ENCODE data around the gene GNPTAB.

Gene GNPTAB

DNA sequence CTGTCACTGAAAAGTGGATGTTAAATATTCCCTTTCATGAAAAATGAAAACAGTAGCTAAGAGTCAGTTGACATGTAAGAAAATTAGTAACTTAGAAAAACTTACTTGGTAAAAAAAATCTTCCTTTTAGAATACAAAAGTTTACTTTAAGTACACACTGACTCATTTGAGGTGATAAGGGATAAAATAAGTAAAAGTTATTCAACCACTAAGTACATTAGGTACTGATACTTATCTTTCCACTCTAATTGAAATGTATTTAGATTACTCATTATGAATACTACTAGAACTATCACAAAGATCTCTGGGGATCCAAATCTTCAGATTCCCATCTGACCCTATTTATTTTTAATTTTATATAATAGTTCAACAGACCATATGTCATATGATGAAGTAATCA, 103.7 kb downstream of the GNPTAB start:
- DNase-seq = no peak

DNA sequence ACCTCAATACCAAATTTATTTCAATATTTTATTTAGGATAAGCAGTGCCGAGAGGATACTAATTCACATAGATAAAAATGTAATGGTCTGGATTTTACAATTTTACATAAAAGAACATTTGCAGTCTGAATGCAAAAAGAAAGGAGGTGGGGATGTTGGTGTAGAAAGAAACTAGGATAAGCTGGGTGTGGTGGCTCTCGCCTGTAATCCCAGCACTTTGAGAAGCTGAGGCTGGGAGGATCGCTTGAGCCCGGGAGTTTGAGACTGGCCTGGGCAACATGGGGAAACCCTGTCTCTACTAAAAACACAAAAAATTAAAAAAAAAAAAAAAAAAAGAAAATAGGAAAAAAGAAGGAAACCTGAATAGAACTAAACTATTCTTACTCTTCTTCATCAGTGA, 108.4 kb downstream of the GNPTAB start:
- DNase-seq = no peak

DNA sequence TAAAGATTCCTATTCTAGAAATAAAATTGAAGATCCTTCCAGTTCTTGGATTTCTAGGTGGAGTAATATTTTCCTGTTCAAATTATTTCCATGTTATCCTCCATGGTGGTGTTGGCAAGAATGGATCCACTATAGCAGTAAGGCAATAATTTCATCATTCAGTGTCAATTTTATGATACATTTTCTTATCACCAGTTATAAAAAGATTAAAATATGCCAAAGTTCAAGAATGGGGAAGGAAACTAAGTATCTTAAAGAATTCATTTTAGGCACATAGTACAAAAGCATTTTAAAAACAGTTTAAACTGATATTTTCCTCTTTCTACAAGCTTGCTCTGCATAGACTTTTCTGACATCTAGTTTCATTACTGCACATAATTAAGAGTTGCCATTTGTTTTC, 110.6 kb downstream of the GNPTAB start:
- DNase-seq = no peak

DNA sequence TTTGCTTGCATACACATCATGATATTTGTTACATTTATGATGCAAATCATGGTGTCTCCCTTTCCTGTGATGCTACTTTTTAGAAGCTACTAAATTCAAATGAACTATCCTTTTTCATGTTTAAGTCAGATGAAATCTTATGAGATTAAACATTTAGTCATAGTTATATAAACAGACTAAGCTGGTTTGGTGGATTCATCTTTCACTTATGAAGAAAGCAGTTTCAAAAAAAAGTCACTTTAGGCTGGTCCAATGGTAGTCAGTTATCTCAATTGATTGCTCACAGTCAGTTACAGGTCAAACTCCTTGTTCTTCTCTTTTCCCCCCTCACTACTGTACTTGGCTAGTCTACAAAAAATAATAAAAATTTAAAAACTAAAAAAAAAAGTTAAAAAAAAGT, 111.2 kb downstream of the GNPTAB start:
- no peak for DNase-seq

DNA sequence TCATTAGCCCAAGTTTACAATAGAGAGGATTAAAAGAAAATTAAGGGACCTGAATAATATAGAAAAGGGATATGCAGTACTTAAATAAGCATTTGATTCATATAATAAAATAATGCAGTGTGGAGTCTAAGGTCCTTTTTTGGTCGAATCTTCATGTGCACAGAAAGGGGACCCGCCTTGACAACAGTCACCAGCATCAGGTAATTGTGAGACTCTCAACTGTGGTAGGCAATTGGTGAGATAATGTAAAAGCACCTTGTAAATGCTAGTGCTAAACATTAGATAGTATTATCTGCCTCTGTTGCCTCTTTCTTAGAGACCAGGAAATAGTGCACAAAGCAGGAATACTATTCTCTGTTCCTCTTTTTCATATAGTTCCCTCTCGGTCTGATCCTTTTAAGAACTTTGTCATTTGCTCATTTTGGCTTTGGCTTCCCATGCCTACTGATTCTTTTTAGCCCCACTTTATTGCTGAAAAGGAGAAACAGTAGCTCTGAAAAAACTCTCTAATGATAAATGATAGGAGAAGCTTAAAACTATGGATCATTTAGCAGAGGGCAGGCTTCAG, 115.8 kb downstream of the GNPTAB start:
- peak; percentile 57 for DNase-seq

DNA sequence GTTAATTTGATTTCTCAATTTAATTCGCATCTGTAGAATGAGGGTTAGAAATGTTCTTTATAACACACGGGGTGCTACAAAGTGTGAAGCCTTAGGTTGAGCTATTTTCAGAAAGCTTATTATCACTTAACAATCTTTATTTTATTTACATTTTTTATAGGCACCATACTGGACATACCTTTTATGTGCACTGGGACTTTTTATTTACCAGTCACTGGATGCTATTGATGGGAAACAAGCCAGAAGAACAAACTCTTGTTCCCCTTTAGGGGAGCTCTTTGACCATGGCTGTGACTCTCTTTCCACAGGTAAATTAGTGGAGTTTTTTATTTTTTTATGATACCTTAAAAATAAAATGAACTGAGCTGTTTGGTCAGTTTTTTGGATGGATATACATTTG, 116.8 kb downstream of the GNPTAB start:
- DNase-seq = no peak

DNA sequence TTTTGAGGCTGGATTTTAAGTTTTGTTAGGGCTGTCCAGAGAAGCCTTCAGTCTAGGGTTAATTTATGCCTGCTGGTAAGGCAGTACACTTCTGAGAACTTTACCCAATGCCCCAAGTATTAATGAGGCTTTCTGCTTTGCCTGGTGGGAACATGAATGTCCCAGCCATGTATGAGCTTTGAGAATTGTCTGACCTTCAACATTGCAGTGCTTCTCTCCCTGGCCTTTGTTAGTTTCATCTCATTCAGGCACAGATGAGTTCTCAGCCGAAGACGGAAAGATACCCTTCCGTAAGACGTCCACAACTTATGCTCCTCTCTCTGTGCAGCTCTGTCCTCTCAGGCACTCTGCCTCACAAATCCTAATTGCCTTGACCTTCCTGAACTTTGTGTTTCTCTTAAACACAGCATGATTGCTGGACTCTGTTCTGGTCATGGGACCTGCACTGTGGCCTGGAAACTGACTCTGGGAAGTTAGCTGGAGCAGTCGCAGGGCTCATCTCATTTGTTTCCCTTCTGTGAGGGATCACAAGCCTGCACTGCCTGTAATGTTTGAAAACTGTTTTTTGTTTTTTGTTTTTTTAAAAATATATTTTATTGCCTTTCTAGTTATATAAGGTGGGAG, 117.6 kb downstream of the GNPTAB start:
- no peak for DNase-seq

DNA sequence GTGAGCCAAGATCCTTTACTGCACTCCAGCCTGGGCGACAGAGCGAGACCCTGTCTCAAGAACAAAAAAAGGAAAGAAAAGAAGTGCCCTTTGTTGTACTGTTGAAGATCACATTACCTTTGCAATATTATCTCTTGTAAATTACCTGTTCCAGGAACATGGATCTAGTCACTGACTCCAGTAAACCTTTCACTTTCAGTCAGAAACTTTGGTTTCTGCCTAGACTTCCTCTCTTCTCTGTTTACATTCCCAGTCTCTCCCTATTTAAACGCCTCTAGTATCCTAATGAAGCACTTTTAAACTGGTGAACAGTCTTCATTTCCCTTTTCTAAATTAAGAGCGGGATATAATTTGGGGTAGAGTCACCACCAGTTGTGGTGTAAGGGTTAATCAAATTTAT, 120.5 kb downstream of the GNPTAB start:
- no peak for DNase-seq

DNA sequence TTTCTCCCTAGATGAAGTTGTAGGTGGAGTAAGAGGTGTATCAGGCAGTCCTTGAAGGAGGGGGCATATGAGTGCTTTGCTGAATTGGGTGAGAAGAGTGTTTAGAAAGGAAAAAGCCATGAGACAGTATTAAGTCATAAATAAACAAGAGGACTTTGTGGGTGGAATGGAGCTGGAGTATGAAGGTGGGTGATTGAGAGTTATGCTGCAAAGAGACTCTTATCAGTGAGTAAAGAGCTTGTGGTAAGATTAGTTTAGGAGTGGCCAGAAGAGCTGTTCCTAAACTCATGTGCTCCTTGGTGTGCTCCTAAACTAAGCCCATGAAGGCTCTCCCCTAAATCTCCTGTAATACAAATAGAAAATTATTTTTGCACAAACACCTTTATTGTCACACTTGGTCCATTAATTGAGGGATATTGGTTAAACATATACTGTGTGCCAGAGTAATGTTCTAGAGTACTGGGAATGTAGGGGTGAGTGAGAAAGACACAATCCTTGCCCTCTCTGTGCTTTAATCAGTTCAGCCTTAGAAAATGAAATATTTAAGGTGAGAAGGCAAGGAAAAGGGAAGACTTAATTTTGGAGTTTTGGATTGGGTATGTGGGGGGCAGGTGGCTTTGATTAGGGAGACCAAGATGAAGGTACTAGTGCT, 123.5 kb downstream of the GNPTAB start:
- DNase-seq = peak; percentile 69

DNA sequence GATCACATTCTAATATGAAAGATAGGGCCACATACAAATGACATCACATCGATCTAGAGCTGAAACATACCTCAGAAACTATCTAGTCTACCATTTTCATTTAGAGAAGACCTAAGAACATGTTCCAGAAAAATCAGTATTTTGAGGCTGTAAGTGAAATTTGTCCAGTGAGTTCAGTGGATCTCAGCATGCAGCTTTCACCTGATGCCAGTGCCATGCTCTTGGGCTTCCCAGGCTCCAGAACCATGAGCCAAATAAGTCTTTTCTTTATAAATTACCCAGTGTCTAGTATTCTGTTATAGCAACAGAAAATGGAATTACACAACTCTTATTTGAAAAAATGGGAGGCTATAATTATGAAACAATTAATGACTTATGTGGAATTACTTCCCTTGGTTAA, 124.4 kb downstream of the GNPTAB start:
- DNase-seq = no peak

DNA sequence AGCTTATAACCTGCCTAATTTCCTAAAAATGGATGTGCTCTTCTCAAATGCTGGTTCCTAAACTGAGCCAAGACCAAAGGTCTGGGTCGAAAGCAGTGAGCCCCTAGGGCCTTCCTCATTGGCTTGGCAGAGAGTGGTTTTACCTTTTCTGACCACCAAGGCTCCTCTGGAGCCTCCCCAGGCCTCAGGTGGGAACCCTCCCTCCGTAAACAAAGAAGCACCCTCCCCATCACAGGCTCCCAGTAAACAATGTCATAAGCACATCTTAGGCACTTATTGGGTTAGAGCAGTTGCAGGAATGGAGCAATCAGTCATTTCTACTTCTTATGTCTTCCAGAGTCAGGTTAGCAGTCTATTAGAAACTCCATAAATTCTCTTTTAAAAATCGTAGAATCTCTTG, 127.3 kb downstream of the GNPTAB start:
- DNase-seq = no peak

DNA sequence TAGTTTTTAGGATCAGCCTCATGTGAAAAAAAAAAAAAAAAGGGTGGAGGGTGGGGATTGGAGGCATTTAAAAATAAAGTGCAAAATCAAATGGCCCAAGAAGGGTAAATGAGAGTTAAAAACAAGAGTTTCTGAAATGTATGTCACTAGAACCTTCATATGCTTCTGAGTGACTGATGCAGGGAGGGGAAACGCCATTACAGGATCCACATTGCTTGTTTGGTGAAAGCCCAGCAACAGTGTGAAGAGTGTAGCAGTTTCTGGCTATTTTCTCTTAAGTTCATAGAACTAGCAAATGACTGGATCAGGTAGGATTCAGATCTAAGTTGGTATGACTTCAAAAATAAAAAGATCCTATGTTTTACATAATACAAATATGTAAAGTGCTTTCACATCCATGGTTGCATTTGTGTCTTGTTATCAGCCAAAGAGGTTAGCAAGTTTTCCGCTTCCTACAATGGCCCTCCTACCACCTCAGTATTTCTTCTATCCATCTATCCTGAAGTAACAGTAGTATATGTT, 130.4 kb downstream of the GNPTAB start:
- DNase-seq = peak; percentile 78

DNA sequence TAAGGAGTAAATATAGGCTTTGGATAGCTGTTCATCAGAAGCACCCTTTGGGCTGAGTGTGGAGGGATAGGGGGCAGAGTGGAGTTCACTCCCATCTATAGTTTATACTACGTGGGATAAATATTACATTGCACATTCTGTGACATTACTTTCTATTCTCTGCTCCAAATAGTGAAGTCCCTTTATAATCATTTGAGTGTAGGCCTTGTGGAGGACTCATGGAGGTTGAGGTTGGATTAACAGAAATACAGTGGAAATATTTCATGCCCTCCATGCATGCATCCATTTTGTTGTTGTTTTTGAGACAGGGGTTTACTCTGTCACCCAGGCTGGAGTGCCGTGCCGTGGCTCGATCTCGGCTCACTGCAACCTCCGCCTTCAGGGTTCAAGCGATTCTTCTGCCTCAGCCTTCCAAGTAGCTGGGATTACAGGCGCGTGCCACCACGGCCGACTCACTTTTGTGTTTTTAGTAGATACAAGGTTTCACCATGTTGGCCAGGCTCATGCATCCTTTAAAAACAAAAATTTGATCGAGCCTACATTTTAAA, 131.9 kb downstream of the GNPTAB start:
- no peak for DNase-seq

DNA sequence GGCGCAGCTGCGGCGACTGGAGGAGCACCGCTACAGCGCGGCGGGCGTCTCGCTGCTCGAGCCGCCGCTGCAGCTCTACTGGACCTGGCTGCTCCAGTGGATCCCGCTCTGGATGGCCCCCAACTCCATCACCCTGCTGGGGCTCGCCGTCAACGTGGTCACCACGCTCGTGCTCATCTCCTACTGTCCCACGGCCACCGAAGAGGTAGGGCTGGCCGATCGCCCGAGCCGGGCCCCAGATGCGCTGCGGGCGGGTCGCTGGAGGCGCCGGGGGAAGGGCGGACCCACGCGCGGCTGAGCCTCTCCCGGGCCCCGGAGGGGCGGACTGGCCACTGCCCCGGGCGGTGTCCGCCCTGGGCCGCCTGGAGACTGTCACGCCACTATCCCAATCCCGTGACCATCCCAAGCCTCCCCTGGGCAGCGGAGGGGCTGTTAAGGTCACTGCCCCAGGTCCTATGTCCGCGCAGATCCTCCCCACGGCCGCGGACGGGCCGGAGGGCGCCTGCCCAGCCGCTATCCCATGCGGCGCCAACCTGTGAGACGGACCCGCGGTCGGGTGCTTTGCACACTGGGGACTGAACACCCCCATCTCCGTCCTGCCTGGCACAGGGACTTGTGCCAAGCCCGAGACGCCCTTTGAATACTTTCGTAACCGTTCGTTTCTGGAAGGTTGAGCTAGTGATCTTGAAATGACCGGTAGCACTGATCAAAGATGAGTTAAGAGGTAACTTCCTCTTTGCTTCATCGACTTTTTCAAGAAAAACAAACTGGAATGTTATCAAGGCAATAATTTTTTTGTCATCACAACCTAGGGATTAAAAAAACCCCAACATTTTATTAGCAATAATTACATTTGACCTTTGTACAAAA, 132.6 kb downstream of the GNPTAB start:
- peak; percentile 88 for DNase-seq

DNA sequence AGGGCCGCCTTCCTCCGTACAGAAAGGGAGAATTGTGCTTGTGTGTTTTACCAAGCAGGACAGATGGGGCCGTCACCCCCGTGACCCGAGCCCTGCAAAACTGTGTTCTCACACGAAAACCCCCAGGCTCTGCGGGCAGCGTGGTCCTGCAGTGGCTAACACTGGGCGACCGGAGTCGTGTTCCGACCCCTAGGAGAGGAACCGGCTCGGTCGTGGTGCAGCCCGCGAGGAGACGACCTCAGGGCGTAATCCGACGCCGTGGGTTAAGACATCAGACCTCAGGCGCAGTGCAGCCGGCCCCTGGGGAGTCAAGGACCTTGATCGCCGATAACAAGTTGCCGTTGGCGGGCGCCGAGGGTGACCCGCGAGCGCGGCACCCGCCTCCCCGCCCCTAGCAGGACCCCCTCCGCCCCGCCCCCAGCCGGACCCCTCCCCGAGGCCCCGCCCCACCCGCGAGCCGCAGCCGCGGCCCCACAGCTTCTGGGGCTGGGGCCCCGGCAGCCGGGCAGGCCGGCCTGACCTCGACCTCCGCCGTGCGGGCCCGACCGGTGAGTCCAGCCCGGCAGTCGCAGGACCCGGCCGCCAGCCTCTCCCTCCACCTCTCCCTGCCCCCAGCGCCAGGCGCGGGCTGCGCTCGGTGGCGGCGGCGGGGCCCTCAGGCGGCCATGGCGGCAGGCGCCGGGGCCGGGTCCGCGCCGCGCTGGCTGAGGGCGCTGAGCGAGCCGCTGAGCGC, 133.4 kb downstream of the GNPTAB start, which contains the start of gene CHPT1:
TSS of gene CHPT1 (plus strand) at position 444 of the 733 bp plus-strand sequence. CDS start at position 666, 222 bp downstream.
- DNase-seq = peak; percentile 95

DNA sequence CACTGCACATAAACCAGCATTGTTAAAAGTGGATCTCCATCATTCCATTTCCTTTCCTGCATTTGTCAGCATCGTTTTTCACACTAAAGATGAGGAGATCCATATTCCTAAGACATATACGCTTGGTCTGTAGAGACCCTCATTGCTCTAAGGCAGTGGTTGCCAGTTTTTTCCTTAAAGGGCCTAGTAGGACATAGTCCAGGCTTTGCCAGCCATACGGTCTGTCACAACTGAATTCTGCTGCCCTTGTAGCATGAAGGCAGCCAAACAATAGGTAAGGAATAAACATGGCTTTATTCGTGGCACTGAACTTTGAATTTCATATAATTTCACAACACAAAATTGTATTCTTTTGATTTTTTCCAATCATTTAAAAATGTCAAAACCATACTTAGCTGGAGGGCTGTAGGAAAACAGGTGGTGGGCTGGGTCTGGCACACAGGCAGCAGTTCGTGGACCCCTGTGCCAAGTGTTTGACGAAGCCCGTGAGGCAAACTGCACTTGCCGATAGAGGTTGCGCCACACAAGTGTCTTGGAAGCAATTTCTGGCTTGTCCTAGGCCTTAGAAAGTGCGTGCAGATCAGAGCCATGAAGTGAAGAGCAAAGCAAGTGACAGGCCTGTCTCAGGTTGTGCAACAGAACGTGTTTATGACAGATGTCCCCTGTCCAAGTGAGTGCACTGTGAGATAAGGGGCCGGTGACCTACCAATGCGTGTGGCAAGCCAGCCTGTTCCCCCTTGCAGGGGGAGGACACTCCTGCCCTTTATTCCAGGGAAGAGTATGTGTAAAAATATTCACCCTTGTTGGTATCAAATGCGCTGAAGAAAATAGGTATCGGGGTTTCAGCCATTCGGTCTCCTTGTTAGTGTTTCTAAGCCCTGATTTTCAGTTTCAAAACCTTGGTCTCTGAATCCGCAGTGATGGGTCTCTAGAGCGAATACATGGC, 134.2 kb downstream of the GNPTAB start:
- DNase-seq = peak; percentile 97

DNA sequence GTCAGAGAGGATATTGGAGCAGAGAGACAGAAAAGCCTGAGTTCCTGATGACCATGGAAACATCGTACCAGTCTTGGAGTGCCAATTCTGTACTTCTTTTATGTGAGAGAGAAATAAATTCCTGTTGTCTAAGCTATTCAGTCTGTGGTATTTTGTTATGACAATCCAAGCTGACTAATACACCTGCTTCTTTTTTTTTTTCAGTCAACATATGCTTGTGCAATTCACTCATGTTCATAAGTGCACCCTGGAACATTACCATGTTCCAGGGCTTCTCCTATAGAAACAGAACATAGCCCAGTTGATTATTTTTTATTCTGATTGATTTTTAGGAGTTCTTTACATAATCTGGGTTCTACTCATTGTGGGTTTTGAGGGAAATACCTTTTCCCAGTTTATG, 135.1 kb downstream of the GNPTAB start:
- peak; percentile 49 for DNase-seq

Data from OCI-M1 (cell line).